Liver (tissue), 3 donors: Measurements from ENCODE around the gene MFSD1.

Experiments
- CTCF ChIP-seq: fragments of 150-350 bp; IDR thresholded peaks from 2 replicates; pipeline ENCODE4 v1.5.1; 2017; ENCODE audit warnings: improper control_type of control experiment, low read depth, low read length; ENCODE audit not compliant: missing input control
- FOXA1 ChIP-seq: IDR thresholded peaks from 2 replicates; pipeline ENCODE4 v1.6.1; 2016; ENCODE audit warnings: antibody characterized with exemption
- RAD21 ChIP-seq, 2 donors: IDR thresholded peaks; 2 replicates each; pipeline ENCODE4 v1.6.1; 2016; ENCODE audit warnings: antibody characterized with exemption in 2 of 2, mild to moderate bottlenecking in 2 of 2
- donor health status: healthy.
- donor health status: healthy.

GRCh38 chr3:158847885-158848284, 46.0 kb downstream of the MFSD1 start:
- TF ChIP-seq CTCF (no peak), RAD21 (IDR thresholded peaks at IDR 0.05) (no peak), FOXA1 (no peak)
